ENCODE measurements around the gene PLEKHM3.

DNA sequence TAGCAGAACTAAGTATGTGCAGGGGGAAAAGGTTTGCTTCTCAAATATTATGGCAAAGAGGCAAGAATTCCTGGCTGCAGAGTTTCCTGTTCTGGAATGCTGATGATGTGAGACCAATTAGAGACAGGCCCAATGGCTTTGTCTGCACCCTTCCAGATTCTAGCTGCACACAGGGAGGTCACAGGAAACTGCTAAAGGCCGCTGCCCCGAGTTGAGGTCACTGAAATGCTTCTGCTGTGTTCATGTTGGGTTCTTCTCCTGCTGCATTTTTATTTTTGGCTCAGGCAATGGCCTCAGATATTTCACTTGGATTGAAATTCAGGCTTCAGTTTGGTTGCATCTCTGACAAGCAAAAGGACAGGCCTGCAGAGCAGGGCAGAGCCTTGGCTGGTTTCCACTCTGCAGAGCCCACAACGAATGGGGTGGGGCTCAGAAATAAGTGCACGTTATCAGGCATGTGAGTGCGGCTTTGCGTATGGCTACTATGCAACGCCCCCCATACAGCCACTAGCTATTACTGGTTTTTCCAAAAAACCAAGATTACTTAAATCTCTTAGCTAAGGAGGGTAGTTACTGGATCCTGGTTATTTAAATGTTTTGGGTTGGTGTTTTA lies 188.7 kb downstream of the PLEKHM3 start:
- no peak for TF ChIP-seq SUZ12 (IDR thresholded peaks at IDR 0.05)
- TF ChIP-seq ZNF384 (IDR thresholded peaks at IDR 0.05) = no peak
- TF ChIP-seq ELF4 (IDR thresholded peaks at IDR 0.05) = no peak
- TF ChIP-seq BHLHE40 (IDR thresholded peaks at IDR 0.05; ENCODE audit: borderline replicate concordance) = no peak

Data from HEK293T (cell line).